Activated naive CD4-positive, alpha-beta T cell treated with anti-CD3 and anti-CD28 coated beads, Interleukin-2, amount 10 ng/mL, durations not matched to agents 7 days and 5 days (primary cell): ENCODE data around the gene LAMA3.

Experiments
- CTCF ChIA-PET: fragments of 350-600 bp; sonication (Branson Sonifier 250); formaldehyde crosslinking; loops from one replicate; lab custom pipeline; 2021; ENCODE audit warnings: antibody characterized with exemption; lab: Charles Lee
- DNase-seq: peaks from one replicate; pipeline ENCODE4 v3.0.0-alpha.2; 2020
- H3K27ac Mint-ChIP-seq: one replicate; pipeline ENCODE4 v1.8.0; 2021; ENCODE audit warnings: mild to moderate bottlenecking, moderate library complexity, mixed read lengths
- H3K27me3 Mint-ChIP-seq: one replicate; pipeline ENCODE4 v1.8.0; 2021; ENCODE audit warnings: mild to moderate bottlenecking, mixed read lengths
- H3K36me3 Mint-ChIP-seq: one replicate; pipeline ENCODE4 v1.8.0; 2021; ENCODE audit warnings: mixed read lengths
- H3K4me1 Mint-ChIP-seq: one replicate; pipeline ENCODE4 v1.8.0; 2021; ENCODE audit warnings: mixed read lengths
- H3K4me3 Mint-ChIP-seq: one replicate; pipeline ENCODE4 v1.8.0; 2021; ENCODE audit warnings: mild to moderate bottlenecking, moderate library complexity, mixed read lengths
- H3K9me3 Mint-ChIP-seq: one replicate; pipeline ENCODE4 v1.8.0; 2021; ENCODE audit warnings: mixed read lengths

Gene LAMA3

DNA sequence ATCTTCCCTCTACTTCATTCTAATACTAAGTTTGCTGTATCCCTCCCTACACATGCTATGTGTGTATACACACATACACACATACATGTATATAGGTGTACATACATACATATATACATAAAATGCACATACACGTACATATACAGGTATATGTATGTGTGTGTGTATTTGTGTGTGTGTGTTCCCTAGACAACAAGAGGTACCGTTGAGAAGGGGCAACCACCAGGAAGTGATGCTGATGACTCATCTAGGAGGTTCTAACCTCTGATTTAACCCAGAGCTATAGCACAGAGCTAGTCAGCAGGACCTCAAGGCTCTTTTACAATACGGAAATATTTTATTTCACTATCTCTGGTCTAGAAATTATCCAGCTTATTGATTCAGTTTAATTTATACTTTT is 139.2 kb downstream of the LAMA3 start:
- Mint-ChIP-seq H3K36me3 (no peaks in the 10 kb centered on the region), H3K9me3 (no peaks in the 10 kb centered on the region), H3K27me3 (peaks cover 4% of the 10 kb centered on the region), H3K27ac (no peak overlapping the region), H3K4me3 (no peak overlapping the region), H3K4me1 (peaks cover 34% of the 10 kb centered on the region)
- peak; percentile 59 for DNase-seq
- CTCF ChIA-PET = interaction anchor here (0.6 to 1.7 kb wide), 7 partner anchors 10 to 696 kb away, joined by 3 to 9 read pairs (median 3); no protein-coding TSS in a partner anchor

DNA sequence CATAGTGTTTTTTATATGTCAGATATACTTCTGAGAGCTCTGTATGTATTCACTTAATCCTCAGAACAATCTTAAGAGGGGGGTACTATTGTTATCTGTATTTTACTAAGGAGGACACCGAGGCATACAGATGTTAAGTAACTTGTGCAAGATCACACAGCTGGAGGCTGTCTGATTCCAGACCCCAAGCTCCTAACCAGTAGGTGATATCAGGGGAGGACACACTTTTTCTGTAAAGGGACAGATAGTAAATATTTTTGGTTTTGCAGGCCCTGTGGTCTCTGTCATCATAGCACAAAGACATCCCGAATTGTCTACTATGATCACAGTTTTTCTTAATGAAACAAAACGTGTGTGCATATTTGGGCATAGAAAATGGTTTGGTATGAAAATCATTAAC is 143.7 kb downstream of the LAMA3 start:
- no peak overlapping the region for H3K4me3 Mint-ChIP-seq
- H3K36me3 Mint-ChIP-seq = no peaks in the 10 kb centered on the region
- no peaks in the 10 kb centered on the region for H3K9me3 Mint-ChIP-seq
- no peaks in the 10 kb centered on the region for H3K27me3 Mint-ChIP-seq
- H3K4me1 Mint-ChIP-seq = peaks cover 15% of the 10 kb centered on the region
- no peak overlapping the region for H3K27ac Mint-ChIP-seq
- DNase-seq = no peak
- CTCF ChIA-PET = interaction anchor here (1.0 to 1.4 kb wide), 2 partner anchors 85 to 86 kb away, joined by 3 to 6 read pairs; no protein-coding TSS in a partner anchor

DNA sequence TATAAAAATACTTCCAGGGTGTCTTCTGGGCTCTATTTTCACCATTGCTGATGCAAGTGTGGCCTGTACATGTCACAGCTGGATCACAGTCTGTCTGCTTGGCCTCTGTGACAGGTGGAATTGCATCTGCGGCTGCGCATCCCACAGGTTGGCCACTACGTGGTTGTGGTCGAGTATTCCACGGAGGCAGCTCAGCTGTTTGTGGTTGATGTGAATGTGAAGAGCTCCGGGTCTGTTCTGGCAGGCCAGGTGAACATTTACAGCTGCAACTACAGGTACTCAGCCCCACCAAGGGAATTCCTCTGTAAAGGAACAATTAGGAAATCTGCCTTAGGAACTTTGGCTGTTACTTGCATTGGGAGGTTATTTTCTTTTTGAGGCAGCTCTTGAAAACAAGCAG is 144.5 kb downstream of the LAMA3 start:
- no peaks in the 10 kb centered on the region for H3K36me3 Mint-ChIP-seq
- no peak overlapping the region for H3K27ac Mint-ChIP-seq
- peaks cover 12% of the 10 kb centered on the region for H3K4me1 Mint-ChIP-seq
- no peak overlapping the region for H3K4me3 Mint-ChIP-seq
- H3K27me3 Mint-ChIP-seq = no peaks in the 10 kb centered on the region
- H3K9me3 Mint-ChIP-seq = no peaks in the 10 kb centered on the region
- CTCF ChIA-PET = interaction anchor here (1.4 kb wide), 1 partner anchor 84 kb away, joined by 6 read pairs; no protein-coding TSS in a partner anchor
- no peak for DNase-seq

DNA sequence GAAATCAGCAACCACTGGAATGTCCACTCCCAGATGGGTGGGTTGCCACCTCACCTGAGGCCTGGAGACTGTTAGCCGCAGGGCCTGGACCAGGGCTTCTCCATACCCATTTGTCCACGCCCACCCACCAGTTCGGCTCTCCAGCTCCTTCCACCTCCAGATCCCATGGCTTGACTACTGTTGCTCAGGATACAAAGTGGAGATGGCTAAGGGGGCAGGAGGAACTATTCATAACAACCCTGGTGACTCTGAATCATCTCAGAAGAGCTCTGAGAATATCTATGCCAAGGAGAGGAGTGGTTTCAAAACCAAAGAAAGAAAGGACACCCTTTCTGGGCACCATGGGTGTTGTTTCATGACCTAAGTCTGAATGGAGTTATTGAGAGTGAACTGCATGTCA is 145.8 kb downstream of the LAMA3 start:
- Mint-ChIP-seq H3K36me3 (no peaks in the 10 kb centered on the region), H3K9me3 (no peaks in the 10 kb centered on the region), H3K27ac (no peak overlapping the region), H3K4me3 (no peak overlapping the region), H3K4me1 (peaks cover 10% of the 10 kb centered on the region), H3K27me3 (no peaks in the 10 kb centered on the region)
- CTCF ChIA-PET = no interaction called here
- DNase-seq = no peak

DNA sequence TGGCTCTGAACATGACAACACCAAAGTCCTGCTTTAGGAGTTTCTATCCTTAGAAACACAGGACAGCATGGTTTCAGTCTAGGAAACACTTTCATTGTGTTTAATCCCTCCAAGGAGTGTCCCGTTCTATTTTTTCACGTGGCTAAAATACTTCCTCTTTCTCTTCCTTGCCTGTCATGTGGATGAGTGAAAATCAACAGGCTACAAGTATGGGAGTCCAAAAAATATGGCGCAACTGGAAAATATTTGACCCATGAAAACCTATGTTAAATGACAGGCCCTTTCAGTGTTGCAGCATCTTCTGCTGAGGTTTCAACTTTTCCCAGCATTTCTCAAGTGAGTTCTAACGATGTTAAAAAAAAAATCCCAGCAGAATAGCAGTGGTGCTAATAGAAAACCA is 146.3 kb downstream of the LAMA3 start:
- H3K27ac Mint-ChIP-seq = no peak overlapping the region
- peaks cover 10% of the 10 kb centered on the region for H3K4me1 Mint-ChIP-seq
- no peaks in the 10 kb centered on the region for H3K36me3 Mint-ChIP-seq
- no peaks in the 10 kb centered on the region for H3K9me3 Mint-ChIP-seq
- CTCF ChIA-PET = no interaction called here
- DNase-seq = no peak
- H3K27me3 Mint-ChIP-seq = no peaks in the 10 kb centered on the region
- no peak overlapping the region for H3K4me3 Mint-ChIP-seq

DNA sequence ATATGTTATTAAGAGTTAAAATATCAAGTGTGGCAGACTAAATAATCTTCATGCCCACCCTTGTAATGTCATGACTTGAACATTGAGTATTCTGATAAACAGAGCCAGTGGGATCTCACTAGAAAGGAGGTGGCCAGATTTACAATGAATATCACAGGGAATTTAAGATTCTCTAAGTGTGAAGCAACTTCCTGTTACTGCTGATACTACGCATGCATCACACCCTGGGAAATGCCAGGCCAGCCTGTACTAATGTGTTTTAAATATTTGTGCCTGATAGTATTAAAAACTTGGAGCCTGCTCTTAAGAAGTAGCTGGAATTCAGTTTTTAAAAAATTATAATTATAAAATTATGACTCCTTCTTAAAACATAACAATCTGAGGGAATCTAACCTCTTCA is 148.3 kb downstream of the LAMA3 start:
- no peak overlapping the region for H3K27ac Mint-ChIP-seq
- CTCF ChIA-PET = interaction anchor here (1.2 kb wide), 1 partner anchor 9 kb away, joined by 7 read pairs; no protein-coding TSS in a partner anchor
- H3K4me1 Mint-ChIP-seq = peaks cover 10% of the 10 kb centered on the region
- peaks cover 5% of the 10 kb centered on the region for H3K27me3 Mint-ChIP-seq
- H3K4me3 Mint-ChIP-seq = no peak overlapping the region
- no peak for DNase-seq
- no peaks in the 10 kb centered on the region for H3K9me3 Mint-ChIP-seq
- H3K36me3 Mint-ChIP-seq = no peaks in the 10 kb centered on the region

DNA sequence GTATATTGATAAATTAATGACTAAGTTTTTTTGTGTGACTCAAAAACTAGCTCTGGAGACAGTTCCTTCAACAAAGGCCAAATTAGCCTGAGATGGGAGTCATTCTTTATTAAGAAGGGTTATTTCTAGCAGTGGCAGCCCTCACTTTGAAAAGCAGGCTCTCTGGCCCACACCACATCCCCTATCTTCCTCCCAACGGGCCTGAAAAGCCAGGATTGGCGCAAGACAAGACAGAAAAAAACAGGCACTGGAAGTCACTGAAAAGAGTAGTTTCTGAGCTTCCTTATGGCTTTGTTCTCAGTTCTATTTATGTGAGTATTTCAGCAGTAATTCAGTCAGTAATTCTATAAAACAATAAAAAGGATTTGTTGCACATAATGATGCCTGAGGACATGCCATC is 149.0 kb downstream of the LAMA3 start:
- no peaks in the 10 kb centered on the region for H3K36me3 Mint-ChIP-seq
- no peak for DNase-seq

DNA sequence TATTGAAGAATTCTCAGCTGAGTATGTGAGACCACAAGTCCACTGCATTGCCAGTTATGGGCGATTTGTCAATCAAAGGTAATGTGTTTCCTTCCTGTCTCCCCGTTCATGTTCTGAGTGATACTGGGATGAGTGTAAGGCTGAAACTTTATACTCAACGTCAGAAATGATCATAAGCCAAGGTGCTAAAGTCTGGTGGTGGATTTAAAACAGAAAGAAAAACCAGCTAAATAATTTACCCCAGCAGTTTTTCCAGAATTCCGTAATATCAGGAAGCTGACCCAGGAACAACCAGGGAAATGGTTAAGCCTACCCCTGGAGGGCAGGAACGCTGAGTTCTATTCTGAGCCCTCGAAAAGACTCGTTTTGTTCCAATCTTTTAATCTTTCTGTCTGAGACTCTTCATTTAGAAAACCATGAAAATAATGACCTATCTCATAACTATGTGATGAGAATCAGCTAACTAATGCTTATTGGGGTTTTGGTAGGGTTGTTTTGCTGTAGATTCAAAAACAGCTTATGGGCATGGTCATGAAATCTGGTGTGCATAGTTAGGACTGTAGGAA is 149.6 kb downstream of the LAMA3 start:
- CTCF ChIA-PET = interaction anchor here (1.2 kb wide), 2 partner anchors 10 to 79 kb away, joined by 3 to 7 read pairs; no protein-coding TSS in a partner anchor
- no peaks in the 10 kb centered on the region for H3K9me3 Mint-ChIP-seq
- H3K27me3 Mint-ChIP-seq = peaks cover 17% of the 10 kb centered on the region
- no peak for DNase-seq
- no peak overlapping the region for H3K4me3 Mint-ChIP-seq
- no peak overlapping the region for H3K27ac Mint-ChIP-seq
- H3K36me3 Mint-ChIP-seq = no peaks in the 10 kb centered on the region
- peaks cover 10% of the 10 kb centered on the region for H3K4me1 Mint-ChIP-seq

More for the DNA sequence above, 149.0 kb downstream of the LAMA3 start:
- Mint-ChIP-seq H3K4me3 (no peak overlapping the region), H3K4me1 (peaks cover 10% of the 10 kb centered on the region), H3K27ac (no peak overlapping the region), H3K27me3 (peaks cover 11% of the 10 kb centered on the region), H3K9me3 (no peaks in the 10 kb centered on the region)
- CTCF ChIA-PET = interaction anchor here (1.2 kb wide), 1 partner anchor 9 kb away, joined by 7 read pairs; no protein-coding TSS in a partner anchor

DNA sequence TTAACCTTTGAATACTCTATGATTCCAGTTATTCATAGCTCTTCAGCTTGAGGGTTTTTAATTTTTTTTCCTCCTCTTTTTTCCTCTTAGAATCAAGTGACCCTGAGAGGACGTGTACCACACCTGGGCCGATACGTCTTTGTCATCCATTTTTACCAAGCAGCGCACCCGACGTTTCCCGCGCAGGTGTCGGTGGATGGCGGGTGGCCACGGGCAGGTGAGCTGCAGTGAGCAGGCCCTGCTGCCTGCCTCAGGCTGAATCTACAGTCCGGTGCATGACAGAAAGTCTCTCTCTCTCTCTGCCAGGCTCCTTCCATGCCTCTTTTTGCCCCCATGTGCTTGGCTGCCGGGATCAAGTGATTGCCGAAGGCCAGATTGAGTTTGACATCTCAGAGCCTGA is 153.1 kb downstream of the LAMA3 start:
- Mint-ChIP-seq H3K4me1 (peaks cover 10% of the 10 kb centered on the region), H3K27me3 (peaks cover 29% of the 10 kb centered on the region), H3K4me3 (no peak overlapping the region), H3K27ac (no peak overlapping the region), H3K36me3 (no peaks in the 10 kb centered on the region), H3K9me3 (no peaks in the 10 kb centered on the region)
- no peak for DNase-seq
- CTCF ChIA-PET = interaction anchor here (0.8 kb wide), 1 partner anchor 76 kb away, joined by 4 read pairs; no protein-coding TSS in a partner anchor

DNA sequence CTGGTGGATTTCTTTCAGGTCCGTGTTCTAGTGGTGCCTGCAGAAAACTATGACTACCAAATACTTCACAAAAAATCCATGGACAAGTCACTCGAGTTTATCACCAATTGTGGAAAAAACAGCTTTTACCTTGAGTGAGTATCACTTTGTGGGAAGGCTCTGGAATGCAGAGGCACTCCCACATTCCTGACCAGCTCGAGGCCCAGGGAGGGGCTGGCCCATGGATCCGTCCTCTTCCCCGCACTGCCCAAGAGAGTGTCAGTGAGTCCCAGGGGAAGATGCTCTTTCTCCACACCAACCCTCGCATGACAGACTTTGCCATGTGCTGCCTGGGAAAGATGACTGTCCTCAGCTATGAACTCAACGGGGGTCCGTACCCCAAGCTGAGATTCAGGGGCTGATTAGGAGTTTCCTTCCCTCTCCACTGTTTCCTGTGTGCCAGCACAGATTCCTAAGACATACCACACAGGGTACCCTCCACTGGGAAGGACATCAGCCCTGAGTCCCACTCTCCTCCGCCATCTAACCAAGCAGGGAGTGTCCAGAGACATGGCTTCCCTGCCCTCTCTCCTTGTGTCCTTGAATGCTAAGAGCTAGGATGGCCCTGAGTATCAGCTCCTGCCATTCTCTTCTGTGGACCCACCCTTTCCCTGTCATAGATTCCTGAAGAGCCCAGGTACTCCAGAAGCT is 155.9 kb downstream of the LAMA3 start:
- CTCF ChIA-PET = no interaction called here
- no peak for DNase-seq
- Mint-ChIP-seq H3K27me3 (peaks cover 37% of the 10 kb centered on the region), H3K4me3 (no peak overlapping the region), H3K36me3 (no peaks in the 10 kb centered on the region), H3K9me3 (no peaks in the 10 kb centered on the region), H3K27ac (no peak overlapping the region), H3K4me1 (peaks cover 4% of the 10 kb centered on the region)

DNA sequence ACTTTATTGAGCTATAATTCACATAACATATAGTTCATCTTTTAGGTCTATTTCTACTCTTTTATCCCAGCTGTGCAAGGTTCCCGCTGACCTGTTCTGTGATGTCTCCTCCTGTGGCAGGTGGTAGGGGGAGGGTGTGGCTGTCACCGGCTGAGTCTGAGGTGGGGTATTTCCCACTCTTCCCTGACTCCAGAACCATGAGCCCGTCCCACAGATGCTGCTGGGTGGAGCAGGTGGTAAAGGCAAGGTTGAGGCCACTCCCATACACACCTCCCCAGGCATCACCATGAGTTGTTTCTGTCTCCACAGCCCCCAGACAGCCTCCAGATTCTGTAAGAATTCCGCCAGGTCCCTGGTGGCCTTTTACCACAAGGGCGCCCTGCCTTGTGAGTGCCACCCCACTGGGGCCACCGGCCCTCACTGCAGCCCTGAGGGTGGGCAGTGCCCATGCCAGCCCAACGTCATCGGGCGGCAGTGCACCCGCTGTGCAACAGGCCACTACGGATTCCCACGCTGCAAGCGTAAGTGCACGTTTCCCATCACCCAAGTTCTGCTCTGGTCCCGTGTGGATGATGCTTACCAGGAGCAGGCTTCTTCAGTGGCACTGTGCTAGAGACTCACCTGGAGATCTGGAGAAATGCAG is 156.9 kb downstream of the LAMA3 start:
- CTCF ChIA-PET = interaction anchor here (0.8 kb wide), 1 partner anchor 73 kb away, joined by 3 read pairs; no protein-coding TSS in a partner anchor
- H3K36me3 Mint-ChIP-seq = no peaks in the 10 kb centered on the region
- DNase-seq = no peak
- H3K4me1 Mint-ChIP-seq = peaks cover 4% of the 10 kb centered on the region
- no peak overlapping the region for H3K4me3 Mint-ChIP-seq
- no peaks in the 10 kb centered on the region for H3K9me3 Mint-ChIP-seq
- H3K27me3 Mint-ChIP-seq = peaks cover 43% of the 10 kb centered on the region
- no peak overlapping the region for H3K27ac Mint-ChIP-seq

DNA sequence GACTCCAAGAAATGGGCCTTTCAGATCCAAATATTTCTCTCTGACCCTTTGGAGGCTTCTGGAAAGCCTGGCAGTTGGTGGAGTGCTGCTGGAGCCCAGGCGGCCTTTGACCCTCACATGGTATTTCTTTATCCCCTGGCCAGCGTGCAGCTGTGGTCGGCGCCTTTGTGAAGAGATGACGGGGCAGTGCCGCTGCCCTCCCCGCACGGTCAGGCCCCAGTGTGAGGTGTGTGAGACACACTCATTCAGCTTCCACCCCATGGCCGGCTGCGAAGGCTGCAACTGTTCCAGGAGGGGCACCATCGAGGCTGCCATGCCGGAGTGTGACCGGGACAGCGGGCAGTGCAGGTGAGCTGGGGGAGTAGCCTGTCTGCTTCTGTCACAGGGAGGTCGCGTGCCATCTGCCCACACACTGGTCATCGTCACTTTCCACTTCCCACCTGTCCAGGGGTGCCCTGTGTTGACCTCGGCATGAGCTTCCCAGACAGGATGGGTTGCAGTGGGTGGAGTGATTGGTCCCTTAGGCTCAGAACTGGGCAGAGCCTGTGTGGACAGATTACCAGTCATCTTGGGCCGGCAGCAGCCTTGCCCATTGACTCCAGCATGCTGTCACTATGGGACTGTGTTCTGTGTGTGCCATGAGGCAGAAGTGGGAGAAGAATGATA is 158.2 kb downstream of the LAMA3 start:
- H3K27me3 Mint-ChIP-seq = peaks cover 49% of the 10 kb centered on the region
- H3K36me3 Mint-ChIP-seq = no peaks in the 10 kb centered on the region
- no peaks in the 10 kb centered on the region for H3K9me3 Mint-ChIP-seq
- CTCF ChIA-PET = no interaction called here
- DNase-seq = no peak
- peaks cover 8% of the 10 kb centered on the region for H3K4me1 Mint-ChIP-seq
- no peak overlapping the region for H3K27ac Mint-ChIP-seq
- no peak overlapping the region for H3K4me3 Mint-ChIP-seq

DNA sequence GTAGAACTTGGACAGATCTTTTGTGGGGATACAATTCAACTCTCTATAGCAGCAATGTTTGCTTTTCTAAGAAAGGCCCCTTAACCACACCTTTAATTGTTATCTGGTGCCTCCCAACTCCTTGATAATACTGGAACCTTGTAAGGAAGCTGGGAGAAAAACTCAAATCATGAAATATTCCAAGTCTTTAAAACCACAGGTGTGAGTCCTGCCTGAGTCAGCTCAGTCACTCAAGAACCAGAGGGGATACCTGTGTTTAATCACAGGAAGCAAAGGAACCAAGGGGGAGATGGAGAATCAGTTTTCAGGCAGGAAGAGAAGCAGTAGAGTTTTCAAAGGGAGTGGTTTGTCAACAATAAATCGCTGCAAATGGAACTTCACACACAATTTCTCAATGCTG is 159.9 kb downstream of the LAMA3 start:
- no peak overlapping the region for H3K27ac Mint-ChIP-seq
- peaks cover 34% of the 10 kb centered on the region for H3K27me3 Mint-ChIP-seq
- peaks cover 12% of the 10 kb centered on the region for H3K4me1 Mint-ChIP-seq
- CTCF ChIA-PET = no interaction called here
- no peaks in the 10 kb centered on the region for H3K36me3 Mint-ChIP-seq
- H3K4me3 Mint-ChIP-seq = no peak overlapping the region
- H3K9me3 Mint-ChIP-seq = no peaks in the 10 kb centered on the region
- no peak for DNase-seq

DNA sequence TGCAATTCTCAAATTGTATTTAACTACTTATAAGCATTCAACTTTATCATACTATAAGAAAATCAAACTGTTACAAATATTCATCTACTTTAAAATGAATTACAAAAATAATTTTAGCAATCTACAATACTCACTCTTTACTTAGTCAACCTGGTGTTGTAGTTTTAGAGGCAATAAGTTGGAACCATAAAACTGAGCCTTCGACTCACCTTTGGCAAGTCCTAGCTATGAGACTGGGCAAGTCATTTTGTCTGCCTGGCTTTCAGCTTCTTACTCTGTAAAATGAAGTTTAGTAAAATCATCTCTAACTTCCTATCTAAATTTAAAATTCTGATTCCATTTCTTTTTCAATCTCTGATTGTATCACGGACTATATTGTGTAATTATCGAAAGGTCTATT is 161.0 kb downstream of the LAMA3 start:
- H3K9me3 Mint-ChIP-seq = no peaks in the 10 kb centered on the region
- H3K27ac Mint-ChIP-seq = no peak overlapping the region
- no peaks in the 10 kb centered on the region for H3K36me3 Mint-ChIP-seq
- DNase-seq = no peak
- H3K4me1 Mint-ChIP-seq = peaks cover 12% of the 10 kb centered on the region
- no peak overlapping the region for H3K4me3 Mint-ChIP-seq
- peaks cover 34% of the 10 kb centered on the region for H3K27me3 Mint-ChIP-seq
- CTCF ChIA-PET = no interaction called here
